Stimulated activated CD4-positive, alpha-beta T cell treated with anti-CD3 and anti-CD28 coated beads, Interleukin-1b, Interleukin-23, amount 100 ng/mL, for 1 hour (primary cell): ENCODE data around the gene STRBP.
"Not testable (repeated sequence)": the region's sequence is repeated elsewhere in the genome, so short reads cannot be mapped to it uniquely, and the experiment has no call there.

ENCODE experiments used
- DNase-seq, 2 donors: peaks; one replicate each; pipeline ENCODE4 v3.0.0-alpha.2; 2020; ENCODE audit warnings: low read depth in 2 of 2

The STRBP gene

DNA sequence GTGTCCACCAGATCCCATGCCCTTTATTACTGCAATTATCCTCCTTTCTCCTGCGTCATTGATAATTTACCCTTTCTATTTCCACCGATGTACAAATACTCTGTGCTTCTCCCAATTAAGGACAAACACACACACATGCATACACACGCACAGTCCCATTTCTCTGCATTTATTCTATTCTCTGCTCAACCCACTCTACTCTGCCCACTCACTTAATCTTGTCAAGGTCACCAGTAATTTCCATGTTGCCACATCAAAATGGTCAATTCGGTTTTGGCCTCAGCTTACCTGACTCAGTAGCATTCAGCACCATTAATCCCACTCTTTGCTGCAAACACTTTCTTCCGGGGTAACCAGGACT lies 14.6 kb upstream of the STRBP start:
- no peak for DNase-seq

DNA sequence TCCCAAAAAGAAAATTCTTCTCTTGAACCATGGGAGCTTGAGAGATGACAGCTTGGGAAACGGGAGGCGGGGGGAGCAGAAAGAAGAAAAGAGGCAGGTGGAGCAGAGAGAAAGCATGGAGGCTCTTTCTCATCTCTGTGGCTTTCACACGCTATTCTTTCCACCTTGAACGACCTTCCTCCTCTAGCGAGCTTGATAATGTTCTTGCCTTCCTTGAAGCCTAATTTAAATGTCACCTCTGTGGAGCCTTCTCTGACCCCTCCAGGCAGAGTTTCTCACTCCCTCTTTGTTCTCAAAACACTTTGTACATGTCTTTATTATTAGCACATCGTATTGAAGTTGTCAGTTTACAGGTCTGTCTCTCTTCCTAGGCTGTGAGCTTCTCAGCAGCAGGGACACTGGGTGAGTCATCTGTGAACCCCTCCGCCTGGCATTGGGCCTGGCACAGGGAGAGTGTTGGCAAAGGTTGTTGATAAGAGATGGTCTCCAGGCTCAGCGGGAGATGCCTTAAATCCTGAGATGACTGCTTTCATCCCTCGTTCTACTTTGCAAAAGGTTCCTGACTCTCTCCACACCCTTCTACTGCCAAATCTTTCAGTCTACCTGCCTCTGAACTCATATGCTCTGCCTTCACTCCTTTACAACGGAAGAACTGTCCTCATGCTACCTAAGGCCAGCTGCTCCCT lies 14.1 kb upstream of the STRBP start:
- DNase-seq, result no peak

- DNase-seq, result no peak
Measured at GRCh38 chr9:123281659-123282350, 13.4 kb upstream of the STRBP start.

DNA sequence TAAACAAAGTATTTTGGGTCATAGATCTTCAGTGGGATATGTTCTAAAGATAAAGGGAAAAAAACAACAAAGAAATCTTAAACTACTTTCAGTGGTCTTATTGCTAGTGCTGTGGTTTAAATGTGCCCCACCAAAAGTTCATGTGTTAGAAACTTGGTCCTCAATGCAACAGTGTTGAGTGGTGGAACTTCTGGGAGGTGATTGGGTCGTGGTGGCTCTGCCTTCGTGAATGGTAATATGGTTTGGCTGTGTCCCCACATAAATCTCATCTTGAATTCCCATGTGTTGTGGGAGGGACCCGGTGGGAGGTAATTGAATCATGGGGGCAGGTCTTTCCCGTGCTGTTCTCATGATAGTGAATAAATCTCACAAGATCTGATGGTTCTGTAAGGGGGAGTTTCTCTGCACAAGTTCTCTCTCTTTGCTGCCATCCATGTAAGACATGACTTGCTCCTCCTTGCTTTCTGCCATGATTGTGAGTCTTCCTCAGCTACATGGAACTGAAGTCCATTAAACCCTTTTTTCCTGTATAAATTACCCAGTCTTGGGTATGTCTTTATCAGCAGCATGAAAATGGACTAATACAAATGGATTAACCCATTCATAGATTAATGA lies 10.6 kb upstream of the STRBP start:
- DNase-seq, result not testable (repeated sequence)

- no peak for DNase-seq
Measured at GRCh38 chr9:123278361-123278760, 10.0 kb upstream of the STRBP start.

DNA sequence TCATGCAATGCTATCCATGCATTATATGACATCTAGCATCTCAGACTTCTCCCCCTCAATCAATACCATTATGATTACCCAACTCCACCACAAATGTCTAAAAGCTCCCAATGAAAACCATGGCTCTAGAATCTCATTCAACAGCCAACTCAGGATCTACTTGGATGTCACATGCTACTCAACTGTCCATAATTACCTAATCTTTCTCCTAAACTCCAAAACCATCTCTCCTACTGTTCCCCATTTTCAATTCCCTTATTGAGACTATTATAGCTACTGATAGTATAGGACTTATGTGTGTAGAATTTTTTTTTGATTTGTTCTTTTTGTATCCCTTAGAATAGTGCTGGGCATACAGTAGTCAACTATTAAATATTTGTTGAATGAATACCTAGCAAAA lies 8.2 kb upstream of the STRBP start:
- DNase-seq, result no peak

- DNase-seq, result not testable (repeated sequence)
Measured at GRCh38 chr9:123271133-123271532, 2.7 kb upstream of the STRBP start.

DNA sequence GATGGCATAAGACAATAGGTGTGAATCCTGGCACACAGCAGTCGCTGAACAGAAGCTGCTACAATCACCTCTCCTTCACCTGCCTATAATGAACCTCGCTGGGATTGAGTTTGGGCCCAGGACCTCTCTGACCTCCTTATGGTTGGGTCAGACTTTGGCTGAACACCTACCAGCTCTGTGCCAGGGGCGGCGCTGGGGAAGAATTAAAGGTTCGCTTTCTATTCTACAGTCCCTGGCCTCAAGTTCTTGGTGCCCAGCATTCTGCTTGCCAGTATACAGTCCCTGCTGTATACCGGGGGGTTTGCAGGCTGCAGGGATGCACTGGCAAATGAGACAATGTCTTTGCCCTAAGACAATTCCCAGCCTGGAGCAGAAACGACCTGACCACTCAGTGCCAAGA lies 895 bp upstream of the STRBP start:
- no peak for DNase-seq

GRCh38 chr9:123268199-123268464 lies 254 bp downstream of the STRBP start:
- no peak for DNase-seq

GRCh38 chr9:123267481-123268198 lies 746 bp downstream of the STRBP start:
- no peak for DNase-seq

DNA sequence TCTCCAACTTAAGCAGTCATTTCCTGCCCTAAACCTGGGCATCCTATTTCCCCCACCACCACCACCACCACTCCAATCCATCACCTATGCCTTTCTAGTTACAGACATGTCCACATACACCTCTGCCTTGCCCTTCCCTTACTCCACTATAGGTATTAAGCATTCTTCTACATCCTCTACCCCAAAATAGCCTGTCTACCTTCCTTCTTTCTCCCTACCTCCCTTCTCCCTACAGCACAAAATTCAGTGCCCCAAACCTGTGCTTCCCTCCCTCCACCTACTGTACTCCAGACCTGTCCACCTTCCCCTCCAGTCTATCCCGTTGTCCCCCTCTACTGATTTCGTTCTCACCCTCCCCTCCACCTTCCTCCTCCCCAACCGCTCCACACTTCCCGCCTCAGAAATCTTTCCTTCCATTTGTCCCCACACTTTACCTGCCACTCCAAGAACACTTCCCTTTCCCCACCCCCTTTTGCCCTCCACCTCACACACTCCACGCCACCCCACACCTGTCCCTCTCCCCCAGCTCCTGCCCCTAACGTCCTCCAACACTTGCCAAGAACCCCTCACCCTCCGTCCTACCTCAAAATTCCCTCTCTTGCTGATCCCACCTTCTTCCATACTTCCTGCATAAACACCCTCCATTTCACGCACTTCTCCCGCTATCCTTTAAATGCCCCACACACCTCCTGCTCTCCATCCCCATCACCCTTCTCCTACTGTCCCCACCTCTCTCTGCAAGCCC lies 1.6 kb downstream of the STRBP start:
- no peak for DNase-seq

DNA sequence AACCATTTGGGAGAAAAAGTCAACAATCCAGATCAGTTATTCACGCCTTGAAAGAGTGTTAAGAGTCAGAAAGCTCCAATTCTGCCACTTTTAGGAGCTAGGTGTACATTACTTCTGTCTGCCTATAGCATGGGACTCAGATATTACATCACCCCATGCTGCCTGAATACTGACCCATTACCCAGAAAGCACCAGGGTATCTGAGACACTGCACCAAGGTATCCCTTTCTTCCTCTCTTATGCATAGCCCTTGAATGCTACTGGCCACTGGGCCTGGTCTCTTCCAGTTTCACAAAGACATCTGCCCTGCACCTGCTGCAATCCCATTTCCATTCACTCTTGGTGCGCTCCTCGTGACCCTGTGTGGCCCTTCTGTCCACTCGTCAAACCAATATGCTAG lies 2.6 kb downstream of the STRBP start:
- DNase-seq, result no peak

DNA sequence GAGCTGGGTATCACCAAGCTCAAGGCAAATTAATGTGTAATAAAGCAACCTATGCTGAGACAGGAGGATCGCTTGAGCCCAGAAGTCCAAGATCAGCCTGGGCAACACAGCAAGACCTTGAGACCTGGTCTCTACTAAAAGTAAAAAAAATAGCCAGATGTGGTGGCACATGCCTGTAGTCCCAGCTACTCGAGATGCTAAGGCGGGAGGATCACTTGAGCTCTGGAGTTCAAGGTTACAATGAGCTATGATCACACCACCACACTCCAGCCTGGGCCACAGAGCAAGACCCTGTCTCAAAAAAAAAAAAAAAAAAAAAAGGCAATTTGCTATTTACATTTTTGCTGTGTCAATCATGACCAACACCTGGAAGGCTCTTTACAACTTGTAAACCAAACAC lies 5.2 kb downstream of the STRBP start:
- DNase-seq, result no peak

- no peak for DNase-seq
Measured at GRCh38 chr9:123262338-123262737, 6.0 kb downstream of the STRBP start.

DNA sequence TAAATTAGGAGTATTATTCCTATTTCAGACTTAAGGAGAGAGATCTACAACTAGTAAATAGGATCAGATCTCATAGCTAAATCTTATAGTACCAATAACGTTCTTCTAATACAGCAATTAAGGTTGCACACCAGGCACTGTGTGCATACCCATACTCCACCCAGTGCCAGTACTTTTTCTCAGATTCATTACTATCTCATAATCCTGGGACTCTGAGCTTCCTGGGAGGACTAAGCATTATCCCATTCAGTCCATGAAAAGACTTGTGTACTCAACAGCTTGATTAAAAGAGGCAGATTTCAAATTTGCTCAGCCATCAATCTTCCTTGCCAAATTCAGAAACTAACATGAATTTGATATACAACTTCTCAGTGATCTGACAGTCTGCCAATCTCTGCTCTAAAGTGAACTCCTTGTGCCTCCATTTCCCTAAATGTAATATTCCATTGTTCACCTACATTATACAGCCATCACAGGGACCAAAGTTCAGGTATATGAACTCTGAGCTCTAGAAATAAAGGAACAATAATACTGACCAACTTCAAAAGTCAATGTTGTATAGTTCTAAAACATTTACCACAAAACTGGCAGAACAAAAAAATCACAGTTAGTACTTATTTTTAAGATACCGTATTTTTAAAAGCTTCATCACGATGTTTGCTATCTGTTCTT lies 7.2 kb downstream of the STRBP start:
- no peak for DNase-seq

- no peak for DNase-seq
Measured at GRCh38 chr9:123260340-123260739, 8.0 kb downstream of the STRBP start.

DNA sequence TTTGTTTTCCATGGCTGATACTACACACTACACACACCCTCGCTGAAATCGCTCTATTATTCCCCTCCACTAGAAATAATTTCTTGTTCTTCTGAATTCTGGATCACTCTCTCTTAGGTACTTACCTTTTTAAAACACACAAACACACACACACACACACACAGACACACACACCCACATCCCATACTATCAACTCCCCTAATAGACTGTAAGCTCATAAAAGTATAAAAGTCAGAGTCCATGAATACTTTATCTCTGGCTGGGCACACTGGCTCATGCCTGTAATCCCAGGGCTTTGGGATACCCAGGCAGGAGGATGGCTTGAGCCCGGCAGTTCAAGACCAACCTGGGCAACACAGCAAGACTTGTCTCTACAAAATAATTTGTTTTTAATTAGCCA lies 11.1 kb downstream of the STRBP start:
- no peak for DNase-seq

- DNase-seq, result no peak
Measured at GRCh38 chr9:123255718-123256117, 12.7 kb downstream of the STRBP start.

- DNase-seq, result no peak
Measured at GRCh38 chr9:123253204-123253603, 15.2 kb downstream of the STRBP start.

- no peak for DNase-seq
Measured at GRCh38 chr9:123251741-123252140, 16.6 kb downstream of the STRBP start.

DNA sequence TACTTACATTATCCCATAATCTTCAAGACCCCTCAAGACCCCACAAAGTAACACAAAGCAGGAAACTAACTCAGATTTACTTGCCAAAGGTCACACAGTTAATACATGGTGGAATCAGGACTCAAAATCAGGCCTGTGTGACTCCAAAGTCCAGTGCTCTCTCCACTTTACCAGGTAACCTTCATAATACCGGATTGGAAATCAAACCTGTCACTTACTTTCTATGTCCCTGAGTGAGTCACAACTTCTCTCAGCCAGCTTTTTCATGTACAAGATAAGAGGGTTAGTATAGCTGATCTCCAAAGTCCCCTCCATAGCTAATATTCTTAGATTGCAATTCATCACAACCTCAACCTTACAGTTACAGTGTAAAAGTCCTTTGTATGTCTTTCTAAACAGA lies 17.1 kb downstream of the STRBP start:
- DNase-seq, result no peak

DNA sequence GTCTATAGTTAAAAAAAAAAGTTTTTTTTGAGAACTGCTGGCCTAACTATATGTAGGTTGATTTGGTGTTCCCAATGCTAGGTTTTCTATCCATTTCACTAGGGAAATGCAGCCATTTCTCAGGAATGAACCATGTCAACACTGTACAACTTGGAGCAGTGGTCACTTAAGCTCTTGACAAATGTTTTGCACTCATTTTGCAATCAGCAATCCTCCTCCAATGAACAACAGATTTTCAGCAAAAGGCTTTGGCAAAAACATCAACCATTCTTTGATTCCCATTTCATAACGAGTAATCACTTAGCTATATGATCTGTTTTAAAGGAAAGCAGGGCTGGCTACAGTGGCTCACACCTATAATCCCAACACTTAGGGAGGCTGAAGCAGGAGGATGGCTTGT lies 17.9 kb downstream of the STRBP start:
- no peak for DNase-seq
